GM19240 (cell line): Measurements from ENCODE around the gene SPATA19.

Source experiments
- DNase-seq: peaks from one replicate; pipeline ENCODE4 v3.0.0; 2011; ENCODE audit warnings: low spot score; ENCODE audit not compliant: insufficient read length

The SPATA19 gene

DNA sequence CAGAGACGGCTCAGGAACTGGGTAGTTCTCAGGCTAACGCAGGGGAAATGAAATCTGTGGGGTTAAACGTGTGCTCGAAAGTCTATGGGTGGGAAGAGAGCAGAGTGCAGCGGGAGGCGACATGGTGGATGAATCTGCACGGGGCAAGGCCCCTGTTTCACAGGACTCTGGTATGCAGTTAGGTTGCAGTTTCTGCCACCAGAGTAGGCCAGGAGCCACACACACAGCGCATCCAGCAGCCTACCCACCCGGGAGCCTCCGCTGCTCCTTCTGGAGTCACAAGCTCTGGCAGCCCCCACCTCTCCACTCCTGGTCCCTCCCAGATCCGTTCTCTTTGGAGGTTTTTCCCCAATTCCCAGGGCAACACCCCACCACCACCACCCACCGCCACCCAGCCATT, 27.0 kb downstream of the SPATA19 start:
- DNase-seq, result no peak

- no peak for DNase-seq
Measured at GRCh38 chr11:133817449-133817848, 27.9 kb downstream of the SPATA19 start.

DNA sequence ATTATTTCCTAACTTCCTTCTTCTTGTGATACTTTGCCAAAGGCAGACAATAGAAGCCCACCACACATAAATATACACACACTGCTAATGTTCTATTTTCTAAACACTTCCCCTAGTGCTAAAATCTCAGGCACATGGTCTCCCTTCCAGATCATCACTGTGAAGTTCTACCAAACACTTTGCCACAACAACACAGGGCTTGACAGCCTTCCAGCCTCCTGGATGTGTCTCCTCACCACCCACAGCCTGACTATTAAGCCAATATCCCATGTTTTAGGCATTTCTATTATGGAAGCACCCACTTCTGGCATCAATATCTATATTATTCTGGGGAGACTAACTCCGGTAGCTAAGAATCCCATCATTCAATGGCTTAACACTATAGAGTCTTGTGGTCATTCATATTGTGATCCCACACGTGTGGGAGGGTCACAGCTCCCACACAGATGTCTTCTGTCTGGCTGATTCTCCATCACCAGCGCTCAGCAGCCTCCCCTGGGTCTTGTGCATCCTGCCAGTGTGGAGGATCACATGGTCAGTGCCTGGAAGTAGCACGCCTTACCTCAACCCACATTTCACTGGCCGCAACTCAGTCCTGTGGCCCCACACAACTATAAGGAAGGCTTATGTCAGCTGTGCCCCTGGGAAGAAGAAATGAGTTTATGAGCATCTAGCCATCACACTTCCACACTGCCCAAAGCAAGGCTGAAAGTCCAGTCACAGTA, 29.0 kb downstream of the SPATA19 start:
- DNase-seq, result no peak

GRCh38 chr11:133815636-133816035, 29.7 kb downstream of the SPATA19 start:
- no peak for DNase-seq

DNA sequence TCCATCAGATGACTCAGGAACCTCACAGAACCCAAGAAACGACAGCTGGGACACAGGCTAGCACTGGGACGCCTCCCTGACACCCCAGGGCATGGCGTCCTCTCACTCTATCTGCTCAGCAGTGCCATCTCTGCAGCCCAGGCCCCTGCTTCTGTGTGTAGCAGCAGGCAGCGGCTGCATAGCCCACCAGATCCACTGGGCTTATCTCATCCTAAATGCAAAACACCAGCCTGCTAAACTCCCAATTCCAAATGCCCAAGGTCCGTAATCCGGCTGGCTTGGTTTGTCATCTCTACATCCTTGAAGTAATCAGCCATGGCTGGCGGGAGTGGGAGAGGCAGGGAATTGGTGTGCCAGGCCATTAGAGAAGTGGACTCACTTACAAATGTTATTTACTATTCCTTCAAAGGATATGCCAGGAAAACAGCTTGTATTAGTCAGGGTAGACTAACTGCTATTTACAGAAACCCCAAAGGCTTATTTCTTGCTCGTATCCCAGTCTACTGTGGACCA, 30.7 kb downstream of the SPATA19 start:
- DNase-seq, result no peak

DNA sequence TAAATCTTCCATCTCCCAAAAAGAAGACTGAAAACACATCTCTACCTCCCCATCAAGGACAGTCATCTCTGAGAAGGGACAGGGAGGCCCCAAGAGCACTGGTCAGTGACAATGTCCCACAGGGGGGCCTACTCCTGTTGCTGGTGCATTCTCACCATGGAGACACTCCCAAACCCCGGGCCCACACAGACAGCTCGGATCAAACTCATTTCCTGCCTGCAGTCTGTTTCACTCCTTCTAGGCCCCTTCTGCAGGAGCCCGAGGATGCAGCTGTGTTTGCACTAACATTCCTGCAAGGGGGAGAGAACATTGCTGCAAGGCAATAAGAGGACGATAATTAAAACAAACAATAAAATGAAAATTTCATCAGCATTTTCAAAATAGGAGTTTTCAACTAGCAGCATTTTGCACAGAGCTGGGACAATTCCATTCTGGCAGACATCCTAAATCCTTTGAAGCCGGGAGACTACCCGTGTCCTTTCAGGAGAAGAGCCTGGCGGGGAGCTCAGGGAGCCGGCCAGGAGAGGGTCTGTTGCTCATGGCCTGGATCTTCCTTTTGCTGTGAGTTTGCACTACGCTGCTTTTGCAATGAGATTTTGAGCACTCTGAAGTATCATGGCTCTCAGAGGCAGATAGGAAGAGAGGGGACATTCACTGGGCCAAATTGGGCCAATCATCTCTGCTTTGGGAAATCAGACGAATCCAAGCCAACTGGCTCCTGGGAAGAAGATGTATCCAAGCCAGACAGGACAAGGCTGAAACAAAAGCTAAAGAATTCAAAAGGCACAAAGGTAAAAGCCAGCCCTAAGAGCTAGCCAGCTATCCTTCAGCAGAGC, 33.2 kb downstream of the SPATA19 start:
- no peak for DNase-seq

DNA sequence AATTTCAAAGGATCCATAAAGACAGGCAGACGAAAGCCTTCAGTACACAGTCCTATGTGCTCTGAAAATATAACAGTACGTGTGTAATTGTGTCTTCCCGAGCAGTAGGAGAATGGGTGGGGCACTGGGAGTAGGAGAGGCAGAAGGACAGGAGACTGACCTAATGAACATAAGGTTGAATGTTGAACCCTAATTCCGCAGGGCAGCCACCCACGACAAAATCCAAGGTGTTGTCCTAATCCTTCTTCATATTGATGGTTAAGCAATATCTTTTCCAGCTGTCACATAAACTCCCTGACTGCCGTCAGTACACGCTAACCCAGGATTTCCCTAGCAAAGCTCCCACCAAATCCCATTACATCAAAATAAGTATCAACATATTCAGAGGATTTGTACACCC, 34.5 kb downstream of the SPATA19 start:
- no peak for DNase-seq

DNA sequence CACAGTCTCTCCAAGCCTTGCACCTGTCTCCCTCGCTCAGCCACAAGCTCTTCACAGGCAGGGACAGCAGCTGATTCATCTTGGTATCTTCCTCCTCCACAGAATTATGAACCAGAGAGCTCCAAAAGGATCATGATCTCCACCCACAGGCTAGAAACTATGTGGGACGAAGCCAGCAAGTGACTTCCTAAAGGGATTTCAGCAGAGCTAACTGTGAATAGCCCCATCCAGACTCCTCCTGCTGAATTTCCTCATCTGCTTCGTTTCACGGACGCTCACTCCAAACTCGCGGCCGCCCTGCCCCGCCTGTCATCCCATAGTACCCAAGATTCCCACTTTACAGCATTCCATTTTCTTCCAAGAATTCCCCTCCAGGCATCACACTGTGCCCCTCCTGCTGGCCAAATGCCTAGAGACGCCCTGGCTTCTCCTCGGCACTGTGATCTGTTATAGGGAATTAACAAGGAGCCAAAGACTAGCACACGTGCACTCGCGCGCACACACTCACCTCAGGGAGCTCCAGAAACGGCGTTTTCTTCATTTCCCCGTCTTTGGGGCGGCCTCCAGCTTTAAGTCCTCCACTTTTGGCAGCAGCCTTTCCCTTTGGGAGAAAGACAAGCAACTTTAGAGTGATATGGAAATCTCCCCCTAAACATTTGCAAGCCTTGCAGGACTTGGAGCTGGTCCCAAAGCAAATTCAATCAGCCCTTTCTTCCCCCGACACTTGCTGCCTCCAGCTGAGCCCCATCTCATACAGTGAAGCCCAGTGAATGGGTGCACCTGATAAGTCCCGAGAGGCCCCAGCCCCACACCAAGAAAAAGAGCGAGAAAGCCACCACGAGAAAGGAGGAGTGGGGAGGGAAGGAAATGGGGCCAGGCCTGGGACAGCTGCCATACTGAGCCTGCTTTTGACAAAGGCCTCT, 35.5 kb downstream of the SPATA19 start:
- no peak for DNase-seq

- no peak for DNase-seq
Measured at GRCh38 chr11:133808393-133809140, 36.7 kb downstream of the SPATA19 start.

DNA sequence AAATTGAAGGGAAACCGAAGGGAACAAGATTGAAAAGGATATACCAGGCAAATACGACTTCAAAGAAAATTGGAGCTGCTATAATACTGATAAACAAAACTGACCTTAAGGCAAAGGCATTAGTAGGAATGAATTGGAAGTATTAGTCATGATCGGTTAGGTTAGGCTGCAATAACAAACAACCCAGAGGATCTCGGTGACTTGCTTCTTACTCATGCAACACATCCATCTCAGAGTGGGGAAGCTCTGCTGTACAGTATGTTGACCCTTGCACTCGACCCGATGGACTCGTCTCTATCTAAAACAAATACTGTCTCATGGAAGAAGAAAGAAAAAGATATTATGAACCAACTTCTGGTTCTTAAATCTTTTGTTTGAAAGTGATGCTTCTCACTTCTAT, 42.3 kb downstream of the SPATA19 start:
- no peak for DNase-seq

DNA sequence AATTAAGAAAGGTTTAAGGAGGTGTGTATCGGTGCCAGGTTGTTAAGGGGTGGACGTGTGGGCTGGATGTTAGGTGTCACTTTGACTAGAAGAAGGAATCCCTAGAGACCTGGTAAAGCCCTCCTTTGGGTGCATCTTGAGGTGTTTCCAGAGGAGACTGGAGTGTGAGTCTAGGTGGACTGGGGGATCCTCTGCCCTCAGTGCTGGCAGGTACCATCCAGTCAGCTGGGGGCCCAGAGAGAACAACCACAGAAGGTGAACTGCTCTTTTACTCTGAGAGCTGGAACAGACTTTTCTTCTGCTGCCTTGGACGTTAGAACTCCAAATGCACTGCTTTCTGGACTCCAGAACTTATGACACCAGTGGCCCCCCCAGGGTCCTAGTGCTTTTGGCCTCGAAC, 44.0 kb downstream of the SPATA19 start:
- DNase-seq, result no peak

- no peak for DNase-seq
Measured at GRCh38 chr11:133800666-133801065, 44.6 kb downstream of the SPATA19 start.

DNA sequence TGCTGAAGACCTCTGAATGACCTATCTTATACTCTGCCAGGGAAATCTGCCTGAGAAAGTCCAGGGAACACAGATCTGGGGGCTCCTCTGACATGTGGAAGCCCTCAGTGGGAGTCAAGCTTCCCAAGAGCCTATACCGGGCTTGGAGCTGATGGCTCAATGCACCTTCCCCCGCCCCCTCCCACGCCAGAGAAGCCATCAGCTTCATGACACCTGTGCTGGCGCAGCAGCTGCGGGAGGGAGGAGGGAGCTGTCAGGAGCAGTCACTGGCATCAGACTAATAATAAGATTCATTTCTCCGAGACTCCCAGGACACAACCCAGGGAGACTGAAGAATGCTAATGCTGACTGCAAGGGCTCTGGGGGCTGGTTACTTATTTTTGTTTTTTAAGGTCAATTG, 47.8 kb downstream of the SPATA19 start:
- DNase-seq, result no peak

DNA sequence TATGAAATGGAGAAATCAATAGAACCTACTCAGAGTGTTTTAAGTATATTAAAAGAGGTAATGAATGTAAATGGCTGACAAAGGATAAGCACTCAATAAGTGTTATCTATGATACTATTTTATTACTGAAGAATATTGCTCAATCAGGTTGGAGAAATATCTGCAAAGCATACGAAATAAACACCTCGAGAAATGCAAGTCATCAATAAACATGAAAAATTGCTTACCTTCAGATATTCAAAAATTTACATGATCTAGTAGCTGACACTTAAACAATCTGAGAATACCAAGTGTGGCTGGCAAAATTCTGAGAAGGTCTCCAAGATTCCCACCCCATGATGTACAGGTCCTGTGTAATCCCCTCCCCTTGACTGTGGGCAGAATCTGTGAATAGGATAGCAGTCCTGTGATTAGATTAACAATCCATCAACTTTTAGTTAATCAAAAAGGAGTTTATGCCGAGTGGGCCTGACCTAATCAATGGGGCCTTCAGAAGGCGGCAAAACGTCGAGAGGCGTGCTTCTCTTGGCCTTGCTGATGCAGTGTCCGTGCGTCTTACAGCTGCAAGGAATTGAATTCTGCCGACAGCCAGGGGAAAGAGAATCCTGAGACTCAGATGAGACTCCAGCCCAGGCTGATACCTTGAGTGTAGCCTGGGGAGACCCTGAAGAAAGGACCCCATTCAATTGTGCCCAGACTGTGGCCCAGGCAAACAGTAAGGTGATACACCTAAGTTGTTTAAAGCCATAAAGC, 49.1 kb downstream of the SPATA19 start:
- DNase-seq, result no peak

GRCh38 chr11:133795088-133795487, 50.2 kb downstream of the SPATA19 start:
- no peak for DNase-seq

- DNase-seq, result no peak
Measured at GRCh38 chr11:133794205-133794604, 51.1 kb downstream of the SPATA19 start.

GRCh38 chr11:133793271-133794035, 51.9 kb downstream of the SPATA19 start:
- DNase-seq, result no peak

DNA sequence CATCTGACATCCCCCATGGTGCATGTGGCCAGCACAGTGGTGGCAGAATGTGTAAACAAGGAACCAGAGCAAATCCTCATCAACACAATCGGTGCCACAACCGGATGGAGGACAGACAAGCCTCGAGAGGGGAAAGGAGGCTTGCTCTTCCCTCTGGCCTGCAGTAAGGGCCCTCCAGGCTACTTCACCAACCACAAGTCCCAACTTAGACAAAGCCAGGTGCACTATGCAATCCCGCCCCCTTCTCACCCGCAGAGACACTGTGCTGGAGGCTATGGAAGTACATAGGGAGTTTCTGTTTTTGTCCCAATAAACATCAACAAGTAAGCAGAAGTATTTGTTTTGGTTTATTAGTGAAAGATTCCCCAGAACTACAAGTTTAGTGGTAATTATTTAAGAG, 54.3 kb downstream of the SPATA19 start:
- DNase-seq, result no peak
